B cell (primary cell): ENCODE measurements around the gene LUZP1. TPM values are rescaled to one million over a fixed set of nuclear protein-coding genes. Genes with fewer than 3 reads are reported as not detected.

ENCODE experiments used
- ATAC-seq: fragments of 200-7000 bp; cut with Tn5 transposase; one replicate; pipeline ENCODE4 v1.10.0; 2021; ENCODE audit warnings: low read depth, mild to moderate bottlenecking, moderate number of reproducible peaks, moderate library complexity
- CTCF ChIA-PET: fragments of 350-600 bp; sonication (Branson Sonifier 250); formaldehyde crosslinking; loops from one replicate; lab custom pipeline; 2021; ENCODE audit warnings: antibody characterized with exemption, inconsistent platforms; lab: Charles Lee
- POLR2A ChIA-PET: fragments of 350-600 bp; sonication (Branson Sonifier 250); formaldehyde crosslinking; loops from one replicate; lab custom pipeline; 2021; ENCODE audit warnings: antibody characterized with exemption; lab: Charles Lee
- DNase-seq: peaks from one replicate; pipeline ENCODE4 v3.0.0; 2013
- H2AFZ ChIP-seq: 2 replicates; pipeline ENCODE4 v1.6.1; 2012; ENCODE audit warnings: mild to moderate bottlenecking, low read depth, low read length; ENCODE audit not compliant: insufficient read depth, poor library complexity, severe bottlenecking
- H3K27ac ChIP-seq, 2 donors: 1 replicate in 1 of 2; 2 replicates in 1 of 2; pipeline ENCODE4 v1.5.1; 2012 to 2013; ENCODE audit warnings: low read length in 2 of 2, mild to moderate bottlenecking in 2 of 2, moderate library complexity in 1 of 2
- H3K27me3 ChIP-seq, 4 experiments: fragments of 200-600 bp in 1 of 4; sonication (generic) in 1 of 4; replicated peaks in 1 of 4; 1 replicate in 2 of 4; 2 replicates in 2 of 4; pipeline versions ENCODE4 v1.6.1 to v1.7.0; 2013 to 2016; ENCODE audit warnings: low read length in 3 of 4, mild to moderate bottlenecking in 2 of 4, mixed read lengths in 1 of 4, moderate library complexity in 1 of 4; ENCODE audit not compliant: insufficient read depth in 4 of 4, control insufficient read depth in 3 of 4; ENCODE audit errors: control extremely low read depth in 1 of 4
- H3K36me3 ChIP-seq, 2 experiments: replicated peaks in 1 of 2; 1 replicate in 1 of 2; 2 replicates in 1 of 2; pipeline versions ENCODE4 v1.6.1 to v1.7.1; 2013; ENCODE audit warnings: low read length in 1 of 2; ENCODE audit not compliant: insufficient read depth in 2 of 2, control insufficient read depth in 1 of 2; ENCODE audit errors: control extremely low read depth in 1 of 2, extremely low read depth in 1 of 2
- H3K4me1 ChIP-seq, 2 donors: fragments of 200-600 bp in 1 of 2; sonication (generic) in 1 of 2; 1 replicate in 1 of 2; 2 replicates in 1 of 2; pipeline versions ENCODE4 v1.5.1 to v1.6.1; 2013 to 2017; ENCODE audit warnings: low read length in 2 of 2; ENCODE audit not compliant: control insufficient read depth in 2 of 2, insufficient read depth in 2 of 2
- H3K4me2 ChIP-seq: replicated peaks from 2 replicates; pipeline ENCODE3; 2012; ENCODE audit warnings: mild to moderate bottlenecking, low read depth, low read length; ENCODE audit not compliant: poor library complexity, severe bottlenecking
- H3K4me3 ChIP-seq, 5 experiments: fragments of 200-600 bp in 1 of 5; sonication (generic) in 1 of 5; 1 replicate in 3 of 5; 2 replicates in 2 of 5; pipeline versions ENCODE4 v1.5.1 to v1.7.0; 2011 to 2016; ENCODE audit warnings: low read length in 4 of 5, mild to moderate bottlenecking in 4 of 5, low read depth in 2 of 5, control low read depth in 1 of 5, moderate library complexity in 1 of 5; ENCODE audit not compliant: insufficient read depth in 1 of 5; ENCODE audit errors: control extremely low read depth in 1 of 5, extremely low read depth in 1 of 5
- H3K79me2 ChIP-seq: fragments of 200-600 bp; sonication (generic); one replicate; pipeline ENCODE4 v1.6.0; 2016; ENCODE audit warnings: low read length; ENCODE audit not compliant: control insufficient read depth, insufficient read depth
- H3K9ac ChIP-seq: fragments of 200-600 bp; sonication (generic); 2 replicates; pipeline ENCODE4 v1.6.1; 2017; ENCODE audit warnings: mild to moderate bottlenecking, low read length, moderate library complexity
- H3K9me3 ChIP-seq, 3 donors: one replicate each; pipeline versions ENCODE4 v1.6.1 to v1.7.1; 2013; ENCODE audit warnings: low read length in 2 of 3; ENCODE audit not compliant: control insufficient read depth in 2 of 3, insufficient read depth in 1 of 3; ENCODE audit errors: control extremely low read depth in 1 of 3
- H4K20me1 ChIP-seq: 2 replicates; pipeline ENCODE4 v1.6.0; 2012; ENCODE audit warnings: mild to moderate bottlenecking, low read length; ENCODE audit not compliant: insufficient read depth, control insufficient read depth, poor library complexity, severe bottlenecking
- H3K27ac Mint-ChIP-seq: one replicate; pipeline ENCODE4 v1.8.0; 2021; ENCODE audit warnings: mixed read lengths
- H3K27me3 Mint-ChIP-seq: one replicate; pipeline ENCODE4 v1.8.0; 2021; ENCODE audit warnings: mixed read lengths
- H3K4me1 Mint-ChIP-seq: one replicate; pipeline ENCODE4 v1.8.0; 2021; ENCODE audit warnings: mixed read lengths
- H3K4me3 Mint-ChIP-seq: one replicate; pipeline ENCODE4 v1.8.0; 2021; ENCODE audit warnings: mixed read lengths
- H3K9me3 Mint-ChIP-seq: one replicate; pipeline ENCODE4 v1.8.0; 2022; ENCODE audit warnings: mixed read lengths; ENCODE audit not compliant: insufficient read depth
- EZH2 ChIP-seq: IDR thresholded peaks from 2 replicates; pipeline ENCODE4 v1.6.1; 2012; ENCODE audit warnings: borderline replicate concordance, low read depth, mild to moderate bottlenecking, moderate library complexity, low read length; ENCODE audit not compliant: insufficient read depth, poor library complexity, severe bottlenecking
- WGBS: methylation state at CpG from one replicate; pipeline ENCODE4 v1.1.5; 2013; ENCODE audit warnings: missing lambda C conversion rate; ENCODE audit not compliant: insufficient coverage; 5-methylcytosine and 5-hydroxymethylcytosine counted together
- intact Hi-C: fragments of 100-400 bp; cut with micrococcal nuclease; formaldehyde crosslinking; loops from one replicate; pipeline ENCODE4 v1.10.0; 2022
- polyA plus RNA-seq: library from polyadenylated mRNA; depleted of rRNA; stranded (reverse); fragments of >200 nt; gene quantifications from 2 replicates; pipeline ENCODE4 v1.2.3, GENCODE V29; 2012
- total RNA-seq, 2 donors: library from RNA; stranded (reverse); fragments of 120-200 nt in 1 of 2; gene quantifications; 1 replicate in 1 of 2; 2 replicates in 1 of 2; pipeline versions ENCODE4 v1.2.3 to v1.2.4, GENCODE V29; 2013 to 2022
- TF ChIP-seq, protein P1 (sequence below): fragments of 200-600 bp; IDR thresholded peaks from one replicate; pipeline ENCODE4 v1.8.0; 2022; ENCODE audit warnings: antibody characterized with exemption, mild to moderate bottlenecking

Gene LUZP1
- total and polyA plus RNA-seq, 2 donors (not counting 1 experiment from before 2014, with no cell fraction given) = 2.0 to 12.9 TPM

DNA sequence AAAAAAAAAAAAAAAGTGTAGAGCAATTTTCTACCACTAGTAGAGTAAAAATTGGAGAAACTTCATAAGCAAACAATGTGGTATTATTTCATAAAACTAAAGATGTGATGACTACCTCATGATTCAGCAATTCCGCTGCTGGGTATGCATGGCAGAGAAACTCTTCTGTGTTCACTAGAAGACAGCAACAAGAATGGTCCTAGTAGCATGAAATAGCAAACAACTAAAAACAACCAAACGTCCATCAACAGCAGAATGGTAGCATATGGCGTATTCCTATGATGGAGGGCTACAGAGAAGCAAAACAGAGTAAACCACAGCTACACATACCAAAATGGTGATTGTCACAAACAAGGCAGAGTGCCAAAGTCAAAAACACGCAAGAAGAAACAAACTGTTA, 29.7 kb upstream of the LUZP1 start:
- H3K36me3 ChIP-seq = no peaks in the 10 kb centered on the region
- no CpG with 5 or more reads among the region's 4 CpGs for WGBS
- no peak overlapping the region for H2AFZ ChIP-seq
- Mint-ChIP-seq H3K4me1 (peaks cover 3% of the 10 kb centered on the region), H3K9me3 (no peaks in the 10 kb centered on the region), H3K4me3 (no peak overlapping the region), H3K27me3 (peaks cover 21% of the 10 kb centered on the region), H3K27ac (no peak overlapping the region)
- no peaks in the 10 kb centered on the region for H3K27me3 ChIP-seq
- H4K20me1 ChIP-seq = no peaks in the 10 kb centered on the region
- H3K9ac ChIP-seq = no peak overlapping the region
- no peak overlapping the region for H3K27ac ChIP-seq
- no peak overlapping the region for H3K4me3 ChIP-seq
- CTCF ChIA-PET = interaction anchor here (1.0 kb wide), 1 partner anchor 14 kb away, joined by 3 read pairs; no protein-coding TSS in a partner anchor
- intact Hi-C loops = no loop called here
- H3K4me1 ChIP-seq = peaks cover 4% of the 10 kb centered on the region in 2 donors
- peaks cover 0 to 5% (median 0%) of the 10 kb centered on the region in 3 donors for H3K9me3 ChIP-seq
- TF ChIP-seq, protein P1, sequence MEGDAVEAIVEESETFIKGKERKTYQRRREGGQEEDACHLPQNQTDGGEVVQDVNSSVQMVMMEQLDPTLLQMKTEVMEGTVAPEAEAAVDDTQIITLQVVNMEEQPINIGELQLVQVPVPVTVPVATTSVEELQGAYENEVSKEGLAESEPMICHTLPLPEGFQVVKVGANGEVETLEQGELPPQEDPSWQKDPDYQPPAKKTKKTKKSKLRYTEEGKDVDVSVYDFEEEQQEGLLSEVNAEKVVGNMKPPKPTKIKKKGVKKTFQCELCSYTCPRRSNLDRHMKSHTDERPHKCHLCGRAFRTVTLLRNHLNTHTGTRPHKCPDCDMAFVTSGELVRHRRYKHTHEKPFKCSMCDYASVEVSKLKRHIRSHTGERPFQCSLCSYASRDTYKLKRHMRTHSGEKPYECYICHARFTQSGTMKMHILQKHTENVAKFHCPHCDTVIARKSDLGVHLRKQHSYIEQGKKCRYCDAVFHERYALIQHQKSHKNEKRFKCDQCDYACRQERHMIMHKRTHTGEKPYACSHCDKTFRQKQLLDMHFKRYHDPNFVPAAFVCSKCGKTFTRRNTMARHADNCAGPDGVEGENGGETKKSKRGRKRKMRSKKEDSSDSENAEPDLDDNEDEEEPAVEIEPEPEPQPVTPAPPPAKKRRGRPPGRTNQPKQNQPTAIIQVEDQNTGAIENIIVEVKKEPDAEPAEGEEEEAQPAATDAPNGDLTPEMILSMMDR = no peak
- no peak for TF ChIP-seq EZH2
- no peak overlapping the region for H3K4me2 ChIP-seq
- no peaks in the 10 kb centered on the region for H3K79me2 ChIP-seq
- no peak for ATAC-seq
- DNase-seq = no peak
- POLR2A ChIA-PET = no interaction called here

DNA sequence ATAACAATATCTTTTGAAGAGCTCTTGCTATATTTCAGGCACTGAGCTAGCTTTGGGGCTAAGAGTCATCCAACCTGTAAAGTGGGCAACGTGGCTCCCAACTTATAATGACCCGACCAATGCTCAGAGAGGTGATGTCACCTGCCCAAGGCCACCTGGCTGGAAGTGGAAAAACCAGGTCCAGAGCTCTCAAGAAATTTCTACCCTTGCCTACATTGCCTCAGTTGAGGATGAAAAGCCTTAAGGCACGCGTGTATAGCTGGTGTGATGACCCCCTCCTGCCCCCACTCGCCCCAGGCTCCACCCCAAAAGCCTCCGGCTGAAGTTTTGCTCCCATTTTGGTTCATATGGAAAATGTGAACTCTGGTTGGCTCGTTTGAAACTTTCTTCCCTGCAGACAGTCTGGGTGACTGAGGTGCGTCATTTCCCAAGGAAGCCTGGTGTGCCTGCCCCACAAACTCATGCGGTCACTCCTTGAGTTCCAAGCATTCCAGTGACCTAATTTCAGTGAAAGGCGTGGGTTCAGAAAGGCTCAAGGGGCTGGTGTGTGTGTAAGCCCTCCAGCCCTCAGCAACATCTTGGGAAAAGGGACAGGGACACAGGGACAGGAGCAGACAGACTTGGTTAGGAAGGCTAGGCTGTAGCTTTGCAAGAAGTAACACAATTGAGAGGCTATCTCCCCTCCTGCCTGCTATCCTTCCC, 28.1 kb upstream of the LUZP1 start:
- ATAC-seq (no peak), DNase-seq (no peak)
- 84% methylated on average over 9 of the region's 10 CpGs for WGBS
- Histone ChIP-seq H3K79me2 (no peaks in the 10 kb centered on the region), H3K4me1 (no peaks in the 10 kb centered on the region), H3K9ac (no peak overlapping the region), H4K20me1 (no peaks in the 10 kb centered on the region), H3K4me3 (no peak overlapping the region), H3K27me3 (no peaks in the 10 kb centered on the region), H2AFZ (no peak overlapping the region), H3K27ac (no peak overlapping the region), H3K9me3 (peaks cover 0 to 5% (median 0%) of the 10 kb centered on the region in 3 donors), H3K36me3 (no peaks in the 10 kb centered on the region), H3K4me2 (no peak overlapping the region)
- ChIA-PET POLR2A (no interaction called here), CTCF (interaction anchor here (0.6 to 3.9 kb wide), 2 partner anchors 12 to 86 kb away, joined by 3 to 30 read pairs; no protein-coding TSS in a partner anchor)
- TF ChIP-seq, protein P1 = no peak
- TF ChIP-seq EZH2 = no peak
- no peak overlapping the region for H3K27ac Mint-ChIP-seq
- H3K4me3 Mint-ChIP-seq = no peak overlapping the region
- H3K4me1 Mint-ChIP-seq = no peaks in the 10 kb centered on the region
- intact Hi-C loops = no loop called here
- H3K9me3 Mint-ChIP-seq = no peaks in the 10 kb centered on the region
- peaks cover 32% of the 10 kb centered on the region for H3K27me3 Mint-ChIP-seq
